ENCODE results near the gene SLC2A11.
"Not testable (repeated sequence)": the region's sequence is repeated elsewhere in the genome, so short reads cannot be mapped to it uniquely, and the experiment has no call there.

Gene SLC2A11

DNA sequence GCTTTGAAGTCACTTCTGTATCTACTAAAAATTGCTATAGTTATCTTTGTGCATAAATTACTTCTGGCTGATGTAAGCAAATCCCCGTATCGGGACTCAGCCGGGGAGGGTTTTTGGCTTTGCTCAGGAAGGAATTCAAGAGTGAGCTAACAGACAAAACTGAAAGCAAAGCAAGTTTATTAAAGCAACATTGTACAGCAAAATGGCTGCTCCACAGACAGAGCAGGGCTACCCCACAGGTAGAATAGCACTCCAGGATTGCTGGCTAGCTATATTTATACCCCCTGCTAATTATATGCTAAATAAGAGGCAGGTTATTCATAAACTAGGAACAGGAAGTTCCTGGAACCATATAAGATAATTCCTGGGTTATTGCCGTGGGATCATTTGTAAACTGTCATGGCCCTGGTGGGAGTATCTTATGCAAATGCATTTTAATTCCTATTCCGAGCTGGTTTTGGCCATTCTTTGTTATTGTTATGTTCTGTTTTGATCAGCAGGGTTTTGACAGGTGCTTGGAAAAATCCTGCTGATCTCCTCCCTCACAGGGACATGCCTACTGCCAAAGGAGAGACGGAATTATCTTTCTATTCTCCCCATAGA lies 51.7 kb downstream of the SLC2A11 start:
- DNase-seq = no peak

DNA sequence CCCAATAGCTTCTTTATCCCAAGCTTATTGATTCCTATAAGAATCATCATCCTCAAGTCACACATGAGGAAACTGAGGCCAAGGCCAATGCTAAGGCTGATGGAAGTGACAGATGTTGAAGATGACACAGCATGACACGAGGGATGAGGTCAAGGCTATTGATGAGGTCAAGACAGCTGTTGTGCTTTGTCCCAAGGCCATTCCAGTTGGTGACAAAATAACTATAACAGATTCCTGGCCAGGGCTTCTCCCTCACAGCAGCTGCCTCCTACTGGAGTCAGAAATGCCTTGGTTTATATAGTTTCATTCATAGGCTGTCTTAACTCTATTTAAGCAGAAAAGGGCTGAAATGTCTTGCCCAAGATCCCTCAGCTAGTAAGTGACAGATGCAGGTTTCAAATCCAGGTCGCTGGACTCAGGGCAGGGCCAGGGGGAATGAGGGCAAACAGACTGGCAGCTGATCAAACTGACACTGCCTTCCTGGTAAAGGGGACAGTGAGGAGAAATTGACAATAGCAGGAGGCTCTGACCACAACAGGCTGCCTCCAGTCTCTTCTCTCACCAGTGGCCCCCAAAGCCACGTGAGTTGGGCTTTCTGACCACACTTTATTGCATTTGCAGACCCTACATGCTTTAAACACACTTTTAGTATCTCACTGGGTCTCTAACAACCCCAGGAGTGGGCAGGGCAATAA lies 53.0 kb downstream of the SLC2A11 start:
- DNase-seq = no peak

DNA sequence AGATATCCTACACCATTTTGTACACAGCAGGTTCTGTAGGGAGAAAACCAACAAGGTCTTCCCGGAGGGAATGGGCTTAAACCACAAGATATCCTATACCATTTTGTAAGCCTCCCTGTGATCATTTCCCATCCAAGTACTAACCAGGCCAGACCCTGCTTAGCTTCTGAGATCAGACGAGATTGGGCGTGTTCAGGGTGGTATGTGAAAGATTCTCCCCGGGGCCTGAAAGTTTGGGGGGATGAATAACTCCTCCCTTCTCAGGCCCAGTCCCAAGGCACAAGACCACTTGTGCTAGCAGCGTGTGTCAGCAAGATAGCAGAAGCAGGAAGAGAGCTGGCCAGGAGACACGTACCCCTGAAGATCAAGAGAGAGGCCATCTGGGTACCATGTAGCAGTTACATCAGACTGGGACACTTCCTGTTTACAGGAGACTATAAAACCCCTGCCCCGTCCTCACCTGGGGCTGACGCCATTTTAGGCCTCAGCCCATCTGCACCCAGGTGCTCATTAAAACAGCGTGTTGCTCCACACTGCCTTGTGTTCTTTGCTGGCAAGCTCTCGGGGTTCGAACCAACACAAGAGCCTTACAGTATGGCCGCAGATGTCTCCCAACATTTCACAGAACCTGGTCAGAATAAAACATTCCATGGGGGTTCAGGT lies 53.8 kb downstream of the SLC2A11 start:
- no peak for DNase-seq

DNA sequence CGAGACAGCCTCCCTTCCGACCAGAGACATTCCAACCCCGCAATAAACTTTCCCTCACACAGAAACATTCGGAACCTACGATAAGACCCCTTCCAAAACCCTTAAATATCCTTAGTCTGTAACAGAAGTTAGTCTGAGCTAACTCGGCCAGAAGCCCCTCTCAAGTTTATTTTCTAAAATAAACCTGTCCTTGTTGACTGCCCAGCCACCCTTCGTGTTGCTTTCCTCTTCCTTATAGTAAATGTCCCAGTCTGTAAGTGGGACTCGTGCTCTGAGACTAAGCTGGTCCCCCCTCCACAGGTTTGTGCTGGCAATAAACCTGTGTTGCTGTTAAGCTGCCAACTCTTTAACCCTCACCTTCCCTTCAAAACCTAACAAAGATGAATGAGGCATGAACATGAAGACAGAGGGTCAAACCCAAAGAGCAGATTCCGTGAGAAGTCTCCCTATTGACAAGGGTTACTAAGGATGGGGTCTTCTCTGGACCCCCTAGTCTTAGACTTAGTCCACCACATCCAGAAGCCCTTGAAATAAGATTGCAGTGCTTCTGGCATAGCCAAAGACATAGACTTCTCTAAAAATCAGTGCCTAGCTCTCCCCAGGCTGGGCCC lies 54.7 kb downstream of the SLC2A11 start:
- DNase-seq = no peak

DNA sequence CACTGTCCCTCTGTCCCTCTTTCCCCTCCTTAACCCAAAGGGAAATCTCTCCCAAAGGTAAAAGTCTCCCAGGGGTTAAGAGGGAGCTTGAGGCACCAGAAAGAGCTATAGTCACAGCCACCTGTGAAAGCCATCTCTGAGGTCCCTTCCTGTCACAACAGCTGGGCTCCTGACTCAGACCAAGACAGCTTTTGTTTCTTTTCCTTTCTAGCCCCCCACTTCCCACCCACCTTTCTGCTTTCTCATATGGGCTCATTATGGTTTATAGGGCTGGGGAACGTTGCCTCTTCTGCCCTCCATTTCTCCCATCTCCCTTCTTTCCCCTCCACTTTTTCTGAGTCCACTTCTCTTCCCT lies 55.6 kb downstream of the SLC2A11 start:
- no peak for DNase-seq

DNA sequence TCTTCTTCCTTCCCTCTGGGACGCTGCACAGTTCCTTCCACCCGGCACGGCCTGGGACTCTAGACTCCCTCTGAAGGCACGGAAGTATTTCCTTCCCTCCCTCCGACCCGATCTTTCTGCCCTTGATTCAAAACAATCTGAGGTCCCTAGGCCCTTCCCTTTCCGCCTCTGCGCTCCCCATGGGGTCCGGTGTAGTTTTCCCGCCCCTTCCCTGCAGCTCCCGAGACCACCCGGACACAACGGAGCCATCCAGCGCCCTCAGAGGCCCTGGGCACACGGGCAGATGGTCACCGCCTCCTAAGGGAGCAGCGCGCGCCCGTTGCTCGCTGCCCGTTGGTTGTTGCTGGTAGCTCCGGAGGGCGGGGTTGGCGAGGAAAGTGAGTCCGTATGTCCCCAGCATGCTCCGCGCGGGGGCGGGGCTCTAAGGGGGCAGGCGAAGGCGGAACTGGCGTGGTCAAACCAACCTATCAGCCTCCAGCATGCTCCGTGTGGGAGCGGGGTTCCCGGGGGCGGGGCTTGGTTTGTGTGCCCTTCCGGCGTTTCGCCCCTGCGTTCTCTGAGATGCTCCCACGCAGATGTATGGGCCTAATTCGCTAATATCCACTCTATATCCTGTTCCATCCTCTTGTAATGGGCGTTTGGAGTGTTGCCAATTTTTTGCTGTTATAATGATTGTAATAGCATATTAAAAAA lies 56.1 kb downstream of the SLC2A11 start:
- peak; percentile 100 for DNase-seq

DNA sequence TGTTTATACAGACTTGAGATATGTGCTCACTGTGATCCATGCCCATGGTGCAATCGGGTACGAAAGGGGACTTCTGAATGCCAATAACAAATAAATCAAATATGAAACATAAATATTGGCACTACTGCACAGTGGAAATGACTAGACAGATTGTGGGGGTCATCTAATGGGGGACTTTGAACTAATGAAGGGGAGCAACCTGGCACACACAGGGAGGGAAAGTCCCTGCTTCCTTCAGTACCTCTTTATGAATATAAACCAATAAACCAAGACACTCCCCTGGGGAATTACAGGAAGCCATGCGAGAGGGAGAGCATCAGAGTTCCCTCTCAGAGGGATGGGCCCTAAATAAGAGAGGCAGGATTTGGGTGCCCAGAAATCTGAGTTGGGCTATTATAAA lies 57.6 kb downstream of the SLC2A11 start:
- no peak for DNase-seq

DNA sequence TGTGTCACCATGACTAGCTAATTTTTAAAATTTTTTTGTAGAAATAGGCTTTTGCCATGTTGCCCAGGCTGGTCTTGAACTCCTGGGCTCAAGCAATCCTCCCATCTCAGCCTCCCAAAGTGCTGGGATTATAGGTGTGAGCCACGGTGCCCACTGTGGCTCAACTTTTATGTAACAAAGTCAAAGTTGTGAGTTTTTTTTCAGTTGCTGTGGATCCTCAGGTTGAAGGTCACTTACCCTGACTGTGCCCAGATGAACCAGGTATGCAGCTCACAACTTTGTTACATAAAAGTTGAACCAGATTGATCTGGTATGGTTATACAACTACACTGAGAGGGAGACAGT lies 62.6 kb downstream of the SLC2A11 start:
- not testable (repeated sequence) for DNase-seq

DNA sequence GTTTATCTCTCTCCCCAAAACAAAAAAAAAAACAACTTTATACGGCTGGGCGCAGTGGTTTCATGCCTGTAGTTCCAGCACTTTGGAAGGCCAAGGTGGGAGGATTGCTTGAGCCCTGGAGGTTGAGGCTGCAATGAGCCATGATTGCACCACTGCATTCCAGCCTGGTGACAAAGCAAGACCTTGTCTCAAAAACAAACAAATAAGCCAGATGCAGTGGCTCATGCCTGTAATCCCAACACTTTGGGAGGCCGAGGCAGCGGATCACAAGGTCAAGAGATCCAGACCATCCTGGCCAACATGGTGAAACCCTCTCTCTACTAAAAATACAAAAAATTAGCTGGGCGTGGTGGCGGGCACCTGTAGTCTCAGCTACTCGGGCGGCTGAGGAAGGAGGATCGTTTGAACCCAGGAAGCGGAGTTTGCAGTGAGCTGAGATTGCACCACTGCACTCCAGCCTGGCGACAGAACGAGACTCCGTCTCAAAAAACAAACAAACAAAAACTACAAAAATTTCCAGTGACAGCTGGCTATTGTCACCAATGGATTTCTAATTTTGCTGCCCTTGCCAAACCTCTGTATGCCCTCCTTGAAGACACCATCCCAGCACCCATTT lies 64.0 kb downstream of the SLC2A11 start:
- not testable (repeated sequence) for DNase-seq

DNA sequence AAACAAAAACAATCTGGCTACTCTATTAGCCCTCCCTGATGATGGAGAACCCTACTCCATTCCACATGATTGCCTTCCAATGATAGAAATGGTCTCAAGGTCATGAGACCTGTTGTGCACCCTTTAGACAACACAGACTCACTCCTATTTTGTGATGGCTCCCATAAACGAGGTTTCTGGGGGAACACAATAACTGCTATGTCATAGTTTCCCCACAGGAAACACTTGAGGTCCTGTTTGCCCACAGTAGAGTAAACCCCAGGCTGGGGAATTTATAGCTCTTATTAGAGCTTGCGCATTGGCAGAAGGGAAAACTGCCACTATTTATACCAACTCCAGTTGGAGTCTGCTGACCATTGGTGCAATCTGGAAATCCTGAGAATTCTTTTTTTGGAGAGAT lies 65.2 kb downstream of the SLC2A11 start:
- no peak for DNase-seq

DNA sequence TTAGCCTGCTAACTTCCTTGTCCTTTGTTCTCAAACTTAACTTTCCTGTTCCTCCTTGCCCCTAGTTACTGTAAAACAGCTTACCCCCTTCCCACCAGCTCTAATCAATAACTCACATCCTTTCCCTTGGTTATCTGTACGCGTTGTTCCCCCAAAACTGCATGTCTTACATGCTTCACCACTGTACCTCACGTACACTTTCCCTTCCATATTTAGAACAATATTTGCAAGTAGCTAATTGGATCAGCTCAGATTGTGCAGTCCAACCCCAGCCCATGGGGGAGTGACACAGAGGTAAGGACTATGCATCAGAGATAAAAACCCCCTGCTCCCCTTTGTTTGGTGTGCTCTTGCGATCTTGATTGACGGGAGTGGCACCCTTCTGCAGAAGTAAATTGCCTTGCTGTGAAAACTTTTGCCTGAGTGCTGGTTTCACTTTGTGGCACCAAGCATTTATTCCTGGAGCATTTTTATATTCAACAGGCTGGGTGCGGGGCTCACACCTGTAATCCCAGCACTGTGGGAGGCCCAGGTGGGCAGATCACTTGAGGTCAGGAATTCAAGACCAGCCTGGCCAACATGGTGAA lies 67.4 kb downstream of the SLC2A11 start:
- no peak for DNase-seq

DNA sequence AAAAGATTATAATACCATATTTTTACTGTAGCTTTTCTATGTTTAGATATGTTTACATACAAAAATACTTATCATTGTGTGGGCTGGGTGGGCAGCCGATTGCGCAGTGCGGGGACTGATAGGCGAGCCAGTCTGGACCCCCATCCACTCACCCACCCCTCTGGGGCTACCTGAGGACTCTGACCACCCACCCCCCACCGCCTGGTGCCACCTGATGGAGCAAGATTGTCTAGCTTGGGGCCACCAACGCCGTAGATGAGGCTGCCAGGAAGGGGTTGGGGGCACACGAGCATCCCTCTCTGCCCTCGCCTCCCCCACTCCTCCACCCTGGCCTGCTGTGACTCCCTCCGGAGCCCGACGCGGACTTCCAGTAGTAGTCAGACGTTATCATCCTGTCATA lies 68.9 kb downstream of the SLC2A11 start:
- DNase-seq = no peak

Measured in NCI-H524 (cell line).